Heart left ventricle (tissue), 16 donors: ENCODE measurements around the gene CHCHD6. TPM values are rescaled to one million over a fixed set of nuclear protein-coding genes. Genes with fewer than 3 reads are reported as not detected.
A peak's percentile ranks its signal among the peaks of the same experiment; 100 is the strongest.

ENCODE experiments used
- ATAC-seq, 4 donors: fragments of 200-7000 bp; cut with Tn5 transposase; one replicate each; pipeline ENCODE4 v1.9.1; 2020 to 2022; ENCODE audit warnings: moderate library complexity in 4 of 4, mild to moderate bottlenecking in 3 of 4, moderate number of reproducible peaks in 1 of 4
- DNase-seq, 5 donors: peaks; one replicate each; pipeline ENCODE4 v3.0.0-alpha.2; 2020
- H3K27ac ChIP-seq, 12 donors: fragments of 200-600 bp; sonication (generic) in 4 of 12; one replicate each; pipeline versions ENCODE4 v1.5.0 to v1.8.0; 2016 to 2022; ENCODE audit warnings: mild to moderate bottlenecking in 2 of 12
- H3K27me3 ChIP-seq, 9 donors: fragments of 200-600 bp; sonication (generic) in 2 of 9; one replicate each; pipeline versions ENCODE4 v1.5.1 to v1.8.0; 2016 to 2022; ENCODE audit warnings: mild to moderate bottlenecking in 3 of 9
- H3K36me3 ChIP-seq, 9 donors: fragments of 200-600 bp; sonication (generic) in 2 of 9; one replicate each; pipeline versions ENCODE4 v1.5.0 to v1.8.0; 2018 to 2022; ENCODE audit warnings: mild to moderate bottlenecking in 2 of 9
- H3K4me1 ChIP-seq, 12 donors: fragments of 200-600 bp; sonication (generic) in 4 of 12; one replicate each; pipeline versions ENCODE4 v1.5.0 to v1.8.0; 2016 to 2022; ENCODE audit warnings: mild to moderate bottlenecking in 3 of 12
- H3K4me3 ChIP-seq, 12 donors: fragments of 200-600 bp; sonication (generic) in 4 of 12; one replicate each; pipeline versions ENCODE4 v1.5.0 to v1.8.0; 2017 to 2022; ENCODE audit warnings: mild to moderate bottlenecking in 9 of 12, moderate library complexity in 4 of 12
- H3K9me3 ChIP-seq, 12 donors: fragments of 200-600 bp; sonication (generic) in 4 of 12; one replicate each; pipeline versions ENCODE4 v1.5.0 to v1.8.0; 2016 to 2022; ENCODE audit warnings: mild to moderate bottlenecking in 1 of 12
- CTCF ChIP-seq, 12 donors: fragments of 200-600 bp; sonication (generic) in 4 of 12; IDR thresholded peaks; one replicate each; pipeline versions ENCODE4 v1.5.0 to v1.8.0; 2018 to 2022; ENCODE audit warnings: antibody characterized with exemption in 12 of 12, mild to moderate bottlenecking in 5 of 12
- POLR2A ChIP-seq, 2 donors: fragments of 450-650 bp; IDR thresholded peaks; one replicate each; pipeline ENCODE4 v1.6.1; 2017; ENCODE audit warnings: antibody characterized with exemption in 2 of 2, mild to moderate bottlenecking in 2 of 2, moderate library complexity in 2 of 2
- WGBS, 4 donors: extraction: QIAGEN DNeasy Blood & Tissue Kit in 2 of 4; methylation state at CpG; one replicate each; pipeline versions ENCODE4 v1.1.5 to v1.1.7; 2013 to 2018; 5-methylcytosine and 5-hydroxymethylcytosine counted together
- intact Hi-C, 10 donors: fragments of 100-400 bp; cut with DNase I; formaldehyde crosslinking; loops; one replicate each; pipeline versions ENCODE4 v1.11.1 to v1.14.2; 2022
- polyA plus RNA-seq, 2 donors: library from polyadenylated mRNA; stranded (reverse); fragments of 200-250 nt; gene quantifications; one replicate each; pipeline ENCODE4 v1.2.3, GENCODE V29; 2013
- total RNA-seq, 9 donors: library from RNA; depleted of rRNA in 2 of 9; stranded (reverse); fragments of >200 nt in 2 of 9; fragmentation: NEBNext Ultra II Directional in 3 of 9; extraction: Animal tissue kit (Norgen Biotek cat#: 25700) in 3 of 9; gene quantifications; one replicate each; pipeline versions ENCODE4 v1.1.0 to v1.2.4, GENCODE V29; 2016 to 2023
- donor health status: ischemic (EF 13 %, LVEDD 7.1; RV severe dilation, severe dysfunction).
- donor health status: healthy with polysubstance abuse.
- donor health status: DM: no; HTN: yes; CAD: no.
- donor health status: DM: no; HTN: no; CAD: no.
- donor health status: ischemic (EF 25% LVEDD 6.9; RV normal size, moderate dysfunction).
- donor health status: ischemic (EF 25% LVEDD 5.7; RV mildly dilated, moderate dysfunction).
- donor health status: healthy.
- donor health status: DM: yes; HTN: yes; CAD: no.
- donor health status: ischemic (EF 35%, LVEDD 5.7; RV mildly dilated, moderate dysfunction).
- donor health status: nonischemic (EF 11% LVEDD 7.7; RV severe dilation, severe dysfunction).
- donor health status: DM: yes; HTN: yes; CAD: no.
- donor health status: PGD.
- donor health status: ischemic (EF 29% LVEDD 5.4; RV normal size, mild dysfunction).
- donor health status: nonischemic (EF 23%, LVEDD 6.1; RV moderate dilation, normal function).

The CHCHD6 gene
- total and polyA plus RNA-seq, 11 donors = 7.7 to 29.3 (median 11.6) TPM

GRCh38 chr3:126963261-126964190 is 259.5 kb downstream of the CHCHD6 start:
- WGBS, 4 donors = 93 to 98% (median 97%) methylated on average over 6 to 7 of the region's 7 CpGs
- TF ChIP-seq CTCF (IDR thresholded peaks at IDR 0.05) (no peak), POLR2A (IDR thresholded peaks at IDR 0.05) (no peak)
- no peak overlapping the region for H3K27ac ChIP-seq
- intact Hi-C loops = no loop called here
- ATAC-seq (no peak), DNase-seq (peak in 2 of 5 donors; percentile 14 to 15)
- no peaks in the 10 kb centered on the region for H3K9me3 ChIP-seq
- peaks cover 0 to 25% (median 21%) of the 10 kb centered on the region in 12 donors for H3K4me1 ChIP-seq
- H3K36me3 ChIP-seq = no peaks in the 10 kb centered on the region
- no peaks in the 10 kb centered on the region for H3K27me3 ChIP-seq
- H3K4me3 ChIP-seq = no peak overlapping the region

GRCh38 chr3:126964261-126964660 is 260.2 kb downstream of the CHCHD6 start:
- Histone ChIP-seq H3K36me3 (no peaks in the 10 kb centered on the region), H3K27me3 (no peaks in the 10 kb centered on the region), H3K4me3 (no peak overlapping the region), H3K9me3 (no peaks in the 10 kb centered on the region), H3K27ac (no peak overlapping the region), H3K4me1 (peaks cover 0 to 25% (median 21%) of the 10 kb centered on the region in 12 donors)
- no peak for ATAC-seq
- WGBS, 4 donors = 81 to 87% (median 86%) methylated on average over 7 of the region's 7 CpGs
- intact Hi-C loops = no loop called here
- peak in 2 of 5 donors; percentile 8 to 28 for DNase-seq
- TF ChIP-seq POLR2A (IDR thresholded peaks at IDR 0.05) (no peak), CTCF (IDR thresholded peaks at IDR 0.05) (no peak)

GRCh38 chr3:126964950-126965349 is 260.9 kb downstream of the CHCHD6 start:
- ATAC-seq (no peak), DNase-seq (peak in 2 of 5 donors; percentile 5 to 36)
- Histone ChIP-seq H3K4me3 (no peak overlapping the region), H3K27ac (no peak overlapping the region), H3K27me3 (no peaks in the 10 kb centered on the region), H3K9me3 (no peaks in the 10 kb centered on the region), H3K4me1 (peaks cover 0 to 25% (median 21%) of the 10 kb centered on the region in 12 donors), H3K36me3 (no peaks in the 10 kb centered on the region)
- WGBS, 4 donors = 84 to 98% (median 89%) methylated on average over 5 to 10 of the region's 10 CpGs
- TF ChIP-seq POLR2A (IDR thresholded peaks at IDR 0.05) (no peak), CTCF (IDR thresholded peaks at IDR 0.05) (no peak)
- intact Hi-C loops = no loop called here

- no peaks in the 10 kb centered on the region for H3K27me3 ChIP-seq
- intact Hi-C loops = no loop called here
Observed at GRCh38 chr3:126965526-126966080, 261.6 kb downstream of the CHCHD6 start.

More at GRCh38 chr3:126965526-126966080, 261.6 kb downstream of the CHCHD6 start:
- TF ChIP-seq CTCF (IDR thresholded peaks at IDR 0.05) (no peak), POLR2A (IDR thresholded peaks at IDR 0.05) (no peak)
- DNase-seq = peak in 1 of 5 donors; percentile 29
- 90 to 93% (median 92%) methylated on average over 9 of the region's 9 CpGs for WGBS, 4 donors
- no peak overlapping the region for H3K4me3 ChIP-seq
- H3K4me1 ChIP-seq = peaks cover 0 to 22% (median 18%) of the 10 kb centered on the region in 12 donors
- no peaks in the 10 kb centered on the region for H3K36me3 ChIP-seq
- no peak for ATAC-seq
- no peaks in the 10 kb centered on the region for H3K9me3 ChIP-seq
- no peak overlapping the region for H3K27ac ChIP-seq
